Loucy (cell line): Measurements from ENCODE around the gene RASGRP3.

Source experiments
- H2AFZ ChIP-seq: fragments of 200-600 bp; sonication (generic); 2 replicates; pipeline ENCODE4 v1.6.0; 2016; ENCODE audit warnings: antibody characterized with exemption, mild to moderate bottlenecking, low read length, moderate library complexity
- H3F3A ChIP-seq: fragments of 200-600 bp; 2 replicates; pipeline ENCODE4 v1.6.0; 2016; ENCODE audit warnings: antibody characterized with exemption, low read depth, mild to moderate bottlenecking
- H3K27me3 ChIP-seq: fragments of 200-600 bp; sonication (generic); 2 replicates; pipeline ENCODE4 v1.6.1; 2014; ENCODE audit warnings: low read length, mild to moderate bottlenecking; ENCODE audit not compliant: insufficient read depth, poor library complexity, severe bottlenecking
- H3K36me3 ChIP-seq: fragments of 200-600 bp; sonication (generic); 2 replicates; pipeline ENCODE4 v1.6.1; 2016; ENCODE audit warnings: low read length; ENCODE audit not compliant: insufficient read depth
- H3K4me1 ChIP-seq: fragments of 200-600 bp; sonication (generic); 2 replicates; pipeline ENCODE4 v1.5.1; 2014; ENCODE audit warnings: low read length, mild to moderate bottlenecking; ENCODE audit not compliant: insufficient read depth, poor library complexity, severe bottlenecking
- H3K4me2 ChIP-seq: fragments of 200-600 bp; sonication (generic); 2 replicates; pipeline ENCODE4 v1.6.0; 2014; ENCODE audit warnings: antibody characterized with exemption, low read length, low read depth, mild to moderate bottlenecking; ENCODE audit not compliant: poor library complexity, severe bottlenecking
- H3K4me3 ChIP-seq: fragments of 200-600 bp; sonication (generic); 2 replicates; pipeline ENCODE4 v1.5.1; 2014; ENCODE audit warnings: low read length, mild to moderate bottlenecking, mixed read lengths; ENCODE audit not compliant: poor library complexity, severe bottlenecking
- H3K79me2 ChIP-seq: fragments of 200-600 bp; sonication (generic); 2 replicates; pipeline ENCODE4 v1.6.1; 2014; ENCODE audit warnings: low read length; ENCODE audit not compliant: insufficient read depth
- H3K9ac ChIP-seq: fragments of 200-600 bp; sonication (generic); 2 replicates; pipeline ENCODE4 v1.6.0; 2014; ENCODE audit warnings: mild to moderate bottlenecking, low read depth, low read length, moderate library complexity; ENCODE audit not compliant: poor library complexity, severe bottlenecking
- H3K9me2 ChIP-seq: fragments of 200-600 bp; sonication (generic); replicated peaks from 2 replicates; pipeline ENCODE4 v1.6.1; 2016; ENCODE audit warnings: low read depth, low read length, mixed read lengths
- H3K9me3 ChIP-seq: fragments of 200-600 bp; sonication (generic); 2 replicates; pipeline ENCODE4 v1.6.1; 2014; ENCODE audit warnings: mild to moderate bottlenecking, antibody characterized with exemption, low read length, low read depth; ENCODE audit not compliant: insufficient read depth
- H4K20me1 ChIP-seq: fragments of 200-600 bp; sonication (generic); 2 replicates; pipeline ENCODE4 v1.6.0; 2014; ENCODE audit warnings: antibody characterized with exemption, low read length, mild to moderate bottlenecking; ENCODE audit not compliant: insufficient read depth, poor library complexity, severe bottlenecking
- EZH2phosphoT487 ChIP-seq: fragments of 200-600 bp; IDR thresholded peaks from 2 replicates; pipeline ENCODE4 v1.6.1; 2018; ENCODE audit warnings: antibody characterized with exemption, mild to moderate bottlenecking, moderate library complexity, borderline replicate concordance
- TF ChIP-seq, protein P1 (sequence below): fragments of 200-600 bp; sonication (generic); conservative IDR thresholded peaks from 2 replicates; pipeline ENCODE4 v1.5.1; 2014; ENCODE audit warnings: mild to moderate bottlenecking, antibody characterized with exemption, low read length

The RASGRP3 gene

DNA sequence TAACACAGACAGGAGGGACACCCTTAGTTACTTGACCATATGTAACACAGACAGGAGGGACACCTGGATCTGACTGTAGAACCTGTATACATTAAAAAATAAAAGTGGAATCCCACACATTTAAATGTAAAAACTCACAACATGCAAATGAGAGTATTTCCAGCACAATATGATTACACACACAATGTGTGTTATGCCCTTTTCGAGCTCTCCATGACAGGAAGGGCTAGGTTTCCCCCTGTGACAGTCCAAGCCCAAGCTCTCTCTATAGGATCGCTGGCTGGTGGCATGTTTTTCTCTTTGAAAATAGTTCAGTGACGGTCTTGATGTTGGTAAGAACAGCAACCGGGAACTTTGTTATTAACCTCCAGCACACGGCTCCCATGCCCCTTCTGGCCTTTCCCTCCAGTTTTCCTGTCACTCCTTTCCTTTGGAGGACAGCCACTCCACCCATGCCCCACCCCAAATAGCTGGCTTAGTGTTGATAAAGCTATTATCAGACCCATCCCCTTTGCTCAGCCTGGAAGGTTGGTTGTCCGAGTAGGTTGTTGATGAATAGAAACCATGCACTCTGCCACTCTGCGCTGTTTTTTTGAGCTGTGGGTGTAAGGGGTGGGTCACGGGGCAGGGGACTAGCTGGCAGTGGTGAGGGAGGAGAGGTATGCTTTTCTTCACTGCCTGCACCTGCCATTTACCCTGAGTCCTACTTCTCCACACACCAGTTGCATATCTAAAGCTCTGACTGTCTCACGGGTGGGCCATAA is 2.7 kb downstream of the RASGRP3 start:
- no peaks in the 10 kb centered on the region for H3K36me3 ChIP-seq
- H3K9me3 ChIP-seq = no peaks in the 10 kb centered on the region
- no peaks in the 10 kb centered on the region for H3K27me3 ChIP-seq
- TF ChIP-seq, protein P1, sequence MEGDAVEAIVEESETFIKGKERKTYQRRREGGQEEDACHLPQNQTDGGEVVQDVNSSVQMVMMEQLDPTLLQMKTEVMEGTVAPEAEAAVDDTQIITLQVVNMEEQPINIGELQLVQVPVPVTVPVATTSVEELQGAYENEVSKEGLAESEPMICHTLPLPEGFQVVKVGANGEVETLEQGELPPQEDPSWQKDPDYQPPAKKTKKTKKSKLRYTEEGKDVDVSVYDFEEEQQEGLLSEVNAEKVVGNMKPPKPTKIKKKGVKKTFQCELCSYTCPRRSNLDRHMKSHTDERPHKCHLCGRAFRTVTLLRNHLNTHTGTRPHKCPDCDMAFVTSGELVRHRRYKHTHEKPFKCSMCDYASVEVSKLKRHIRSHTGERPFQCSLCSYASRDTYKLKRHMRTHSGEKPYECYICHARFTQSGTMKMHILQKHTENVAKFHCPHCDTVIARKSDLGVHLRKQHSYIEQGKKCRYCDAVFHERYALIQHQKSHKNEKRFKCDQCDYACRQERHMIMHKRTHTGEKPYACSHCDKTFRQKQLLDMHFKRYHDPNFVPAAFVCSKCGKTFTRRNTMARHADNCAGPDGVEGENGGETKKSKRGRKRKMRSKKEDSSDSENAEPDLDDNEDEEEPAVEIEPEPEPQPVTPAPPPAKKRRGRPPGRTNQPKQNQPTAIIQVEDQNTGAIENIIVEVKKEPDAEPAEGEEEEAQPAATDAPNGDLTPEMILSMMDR = no peak
- no peak for TF ChIP-seq EZH2phosphoT487
- no peaks in the 10 kb centered on the region for H4K20me1 ChIP-seq
- H3K4me2 ChIP-seq = peak overlapping the region; percentile 21
- no peak overlapping the region for H3K4me3 ChIP-seq
- peaks cover 36% of the 10 kb centered on the region for H3K4me1 ChIP-seq
- no peaks in the 10 kb centered on the region for H3K79me2 ChIP-seq
- H2AFZ ChIP-seq = no peak overlapping the region
- H3K9me2 ChIP-seq = no peaks in the 10 kb centered on the region
- H3K9ac ChIP-seq = no peak overlapping the region
- H3F3A ChIP-seq = peaks cover 6% of the 10 kb centered on the region; the same call in 1 of the 2 replicates

- Histone ChIP-seq H3K4me3 (no peak overlapping the region), H3K9me3 (peaks cover 8% of the 10 kb centered on the region; the same call in 1 of the 2 replicates), H3K36me3 (no peaks in the 10 kb centered on the region), H2AFZ (no peak overlapping the region), H3F3A (no peaks in the 10 kb centered on the region), H4K20me1 (no peaks in the 10 kb centered on the region), H3K9ac (no peak overlapping the region), H3K79me2 (no peaks in the 10 kb centered on the region), H3K27me3 (no peaks in the 10 kb centered on the region), H3K9me2 (no peaks in the 10 kb centered on the region), H3K4me1 (peaks cover 21% of the 10 kb centered on the region), H3K4me2 (no peak overlapping the region)
- no peak for TF ChIP-seq EZH2phosphoT487
- TF ChIP-seq, protein P1 = no peak
These were observed 6.1 kb downstream of the RASGRP3 start for GRCh38 chr2:33482518-33482917.

DNA sequence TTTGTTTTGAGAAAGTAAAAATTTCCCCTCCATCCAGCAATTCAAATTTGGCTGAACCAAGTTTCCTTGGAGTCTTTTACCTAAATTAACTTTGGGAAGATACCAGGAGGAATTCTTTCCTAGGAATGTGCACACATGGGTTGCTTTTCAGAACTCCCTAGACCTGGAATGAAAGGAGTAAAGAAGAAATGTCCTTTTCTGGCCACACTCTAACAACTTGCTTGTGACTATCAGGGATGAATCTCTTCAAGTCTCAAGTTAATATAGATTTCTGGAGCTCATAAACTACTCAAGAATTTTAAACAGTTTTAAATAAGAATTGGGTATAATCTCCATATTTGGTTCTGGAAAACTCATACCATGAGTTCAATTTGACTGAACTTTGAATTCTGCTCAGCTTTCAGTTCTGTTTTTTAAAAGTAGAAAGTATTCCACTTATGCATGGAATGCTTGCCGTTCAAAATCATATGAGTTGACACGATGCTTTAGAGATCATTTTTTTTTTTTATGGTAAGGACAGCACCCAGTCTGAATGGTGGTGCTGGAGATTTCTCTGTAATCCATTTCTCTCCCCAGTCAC is 7.7 kb downstream of the RASGRP3 start:
- Histone ChIP-seq H3K27me3 (no peaks in the 10 kb centered on the region), H3K4me1 (peaks cover 10% of the 10 kb centered on the region), H3K36me3 (no peaks in the 10 kb centered on the region), H3K9me3 (peaks cover 8% of the 10 kb centered on the region; the same call in 1 of the 2 replicates), H3K4me2 (no peak overlapping the region), H3K9me2 (no peaks in the 10 kb centered on the region), H3K4me3 (no peak overlapping the region), H3K79me2 (no peaks in the 10 kb centered on the region), H3K9ac (no peak overlapping the region), H3F3A (no peaks in the 10 kb centered on the region), H4K20me1 (no peaks in the 10 kb centered on the region), H2AFZ (no peak overlapping the region)
- TF ChIP-seq, protein P1 = no peak
- TF ChIP-seq EZH2phosphoT487 = no peak
